ENCODE measurements around the gene PHC2. TPM values are rescaled to one million over a fixed set of nuclear protein-coding genes. Genes with fewer than 3 reads are reported as not detected.

PHC2 gene
- total RNA-seq, 6 donors from 2014 or later, result 103 to 173 (median 129) TPM

- H3K36me3 ChIP-seq, result peaks cover 0 to 16% (median 7%) of the 10 kb centered on the region in 4 donors
- H3K27ac ChIP-seq, result peak overlapping the region in 3 of 4 donors; percentile 5 to 56 (median 13)
- ATAC-seq (ENCODE audit: low FRiP score in 2 of 2), result peak; percentile 11 to 22
Observed at GRCh38 chr1:33300673-33301072, 130.2 kb downstream of the PHC2 start.

DNA sequence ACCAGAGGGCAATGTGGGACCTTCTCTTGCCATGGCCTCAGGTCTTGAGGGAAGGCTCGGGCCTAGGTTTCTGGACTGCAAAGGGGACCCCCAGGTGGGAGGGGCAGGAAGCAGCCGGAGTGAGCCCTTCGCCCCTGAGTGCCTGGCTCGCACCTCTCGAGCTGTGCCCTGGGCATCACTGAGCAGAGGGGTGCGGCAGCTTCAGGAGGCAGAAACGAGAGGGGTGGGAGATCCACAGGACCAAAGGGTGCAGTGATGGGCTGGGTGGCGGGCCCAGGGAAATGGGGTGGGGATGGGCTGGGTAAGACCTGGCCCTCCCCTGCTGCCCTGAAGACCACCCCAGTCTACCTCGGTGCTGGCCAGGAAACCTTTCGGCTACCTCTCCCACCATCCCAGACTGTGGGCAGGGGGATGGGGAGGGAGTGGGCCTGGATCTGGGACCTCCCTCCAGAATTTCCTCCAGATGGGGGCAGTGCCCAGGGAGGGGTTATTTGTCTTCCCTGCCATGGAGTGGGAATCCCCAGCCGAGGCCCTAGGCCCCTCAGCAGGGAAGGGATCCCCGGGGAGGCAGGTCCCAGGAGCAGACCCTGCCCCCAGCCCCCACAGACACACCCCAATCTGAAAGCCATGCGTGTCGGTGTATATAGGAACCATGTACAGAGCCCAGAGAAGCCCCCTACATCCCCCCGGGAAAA is 131.3 kb downstream of the PHC2 start:
- 89 to 95% methylated on average over 11 of the region's 15 CpGs for WGBS, 2 donors
- no peak for DNase-seq
- H3K27ac ChIP-seq, result peak overlapping the region in 1 of 4 donors; percentile 43

More at GRCh38 chr1:33300673-33301072, 130.2 kb downstream of the PHC2 start:
- TF ChIP-seq POLR2A (IDR thresholded peaks at IDR 0.05), result no peak
- TF ChIP-seq EP300 (IDR thresholded peaks at IDR 0.05), result no peak
- TF ChIP-seq POLR2AphosphoS5 (IDR thresholded peaks at IDR 0.05), result no peak
- TF ChIP-seq, protein P1, sequence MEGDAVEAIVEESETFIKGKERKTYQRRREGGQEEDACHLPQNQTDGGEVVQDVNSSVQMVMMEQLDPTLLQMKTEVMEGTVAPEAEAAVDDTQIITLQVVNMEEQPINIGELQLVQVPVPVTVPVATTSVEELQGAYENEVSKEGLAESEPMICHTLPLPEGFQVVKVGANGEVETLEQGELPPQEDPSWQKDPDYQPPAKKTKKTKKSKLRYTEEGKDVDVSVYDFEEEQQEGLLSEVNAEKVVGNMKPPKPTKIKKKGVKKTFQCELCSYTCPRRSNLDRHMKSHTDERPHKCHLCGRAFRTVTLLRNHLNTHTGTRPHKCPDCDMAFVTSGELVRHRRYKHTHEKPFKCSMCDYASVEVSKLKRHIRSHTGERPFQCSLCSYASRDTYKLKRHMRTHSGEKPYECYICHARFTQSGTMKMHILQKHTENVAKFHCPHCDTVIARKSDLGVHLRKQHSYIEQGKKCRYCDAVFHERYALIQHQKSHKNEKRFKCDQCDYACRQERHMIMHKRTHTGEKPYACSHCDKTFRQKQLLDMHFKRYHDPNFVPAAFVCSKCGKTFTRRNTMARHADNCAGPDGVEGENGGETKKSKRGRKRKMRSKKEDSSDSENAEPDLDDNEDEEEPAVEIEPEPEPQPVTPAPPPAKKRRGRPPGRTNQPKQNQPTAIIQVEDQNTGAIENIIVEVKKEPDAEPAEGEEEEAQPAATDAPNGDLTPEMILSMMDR (IDR thresholded peaks at IDR 0.05), result no peak
- Histone ChIP-seq H3K9me3 (no peaks in the 10 kb centered on the region), H3K4me1 (peaks cover 10 to 40% (median 31%) of the 10 kb centered on the region in 4 donors), H3K4me3 (no peak overlapping the region), H3K27me3 (no peaks in the 10 kb centered on the region)
- WGBS, 2 donors, result 50 to 69% methylated on average over 5 of the region's 5 CpGs
- peak in 1 of 2 donors; percentile 85 for DNase-seq

GRCh38 chr1:33298623-33299277 is 132.1 kb downstream of the PHC2 start:
- H3K27me3 ChIP-seq, result no peaks in the 10 kb centered on the region
- TF ChIP-seq, protein P1 (IDR thresholded peaks at IDR 0.05), result peak; percentile 86 to 95 (median 91)
- no peak for TF ChIP-seq EP300 (IDR thresholded peaks at IDR 0.05)
- H3K9me3 ChIP-seq, result no peaks in the 10 kb centered on the region
- peak overlapping the region in 3 of 4 donors; percentile 10 to 38 (median 12) for H3K27ac ChIP-seq
- peaks cover 15 to 47% (median 31%) of the 10 kb centered on the region in 4 donors for H3K4me1 ChIP-seq
- H3K4me3 ChIP-seq, result no peak overlapping the region
- peaks cover 0 to 34% (median 15%) of the 10 kb centered on the region in 4 donors for H3K36me3 ChIP-seq
- ATAC-seq (ENCODE audit: low FRiP score in 2 of 2), result peak; percentile 62 to 85
- 54 to 75% methylated on average over 10 to 18 of the region's 18 CpGs for WGBS, 2 donors
- peak; percentile 76 to 82 for DNase-seq

More for the DNA sequence above, 131.3 kb downstream of the PHC2 start:
- H3K9me3 ChIP-seq, result no peaks in the 10 kb centered on the region
- peaks cover 0 to 25% (median 15%) of the 10 kb centered on the region in 4 donors for H3K36me3 ChIP-seq
- H3K27me3 ChIP-seq, result no peaks in the 10 kb centered on the region
- H3K4me1 ChIP-seq, result peaks cover 15 to 47% (median 31%) of the 10 kb centered on the region in 4 donors
- no peak for TF ChIP-seq POLR2AphosphoS5 (IDR thresholded peaks at IDR 0.05)
- no peak for TF ChIP-seq EP300 (IDR thresholded peaks at IDR 0.05)
- TF ChIP-seq, protein P1 (IDR thresholded peaks at IDR 0.05), result no peak
- TF ChIP-seq POLR2A (IDR thresholded peaks at IDR 0.05), result no peak
- no peak overlapping the region for H3K4me3 ChIP-seq
- ATAC-seq (ENCODE audit: low FRiP score in 2 of 2), result no peak

DNA sequence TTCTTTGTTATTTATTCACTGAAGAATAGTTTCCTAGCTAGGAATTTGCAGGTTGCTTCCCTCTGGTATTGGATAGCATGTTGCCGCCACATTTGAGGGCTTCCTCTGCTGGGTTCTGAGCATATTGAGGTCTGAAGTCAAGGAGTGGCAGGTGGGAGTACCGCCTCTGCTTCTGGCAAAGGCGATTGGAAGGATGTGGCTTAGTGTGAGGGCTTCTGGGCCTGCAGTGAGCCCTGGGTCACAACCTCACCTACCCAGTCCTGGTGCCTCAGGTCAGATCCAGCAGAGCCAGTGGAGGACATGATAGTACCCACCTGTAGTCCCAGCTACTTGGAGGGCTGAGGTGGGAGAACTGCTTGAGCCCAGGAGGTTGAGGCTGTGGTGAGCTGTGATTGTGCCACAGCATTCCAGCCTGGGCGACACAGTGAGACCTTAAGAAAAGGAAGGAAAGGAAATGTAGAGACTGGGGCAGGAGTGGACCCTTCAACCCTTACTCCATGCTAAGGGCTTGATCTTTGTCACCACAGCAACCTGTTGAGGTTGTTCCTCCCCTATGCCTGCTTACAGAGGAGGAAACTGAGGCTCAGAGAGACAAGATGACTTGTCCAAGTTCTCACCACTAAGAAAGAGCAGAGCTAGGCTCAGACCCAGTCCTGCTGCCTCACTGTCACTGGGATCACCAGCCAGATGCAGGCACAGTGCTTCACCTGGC is 132.8 kb downstream of the PHC2 start:
- DNase-seq (no peak), ATAC-seq (ENCODE audit: low FRiP score in 2 of 2) (no peak)
- no peak for TF ChIP-seq POLR2AphosphoS5 (IDR thresholded peaks at IDR 0.05)
- TF ChIP-seq, protein P1 (IDR thresholded peaks at IDR 0.05), result no peak
- no peak for TF ChIP-seq POLR2A (IDR thresholded peaks at IDR 0.05)
- no peak for TF ChIP-seq EP300 (IDR thresholded peaks at IDR 0.05)
- H3K4me1 ChIP-seq, result peaks cover 15 to 47% (median 31%) of the 10 kb centered on the region in 4 donors
- H3K36me3 ChIP-seq, result peaks cover 0 to 41% (median 15%) of the 10 kb centered on the region in 4 donors
- H3K27ac ChIP-seq, result peak overlapping the region in 3 of 4 donors; percentile 10 to 38 (median 12)
- WGBS, 2 donors, result 91 to 100% methylated on average over 4 of the region's 4 CpGs
- no peaks in the 10 kb centered on the region for H3K9me3 ChIP-seq
- no peak overlapping the region for H3K4me3 ChIP-seq
- H3K27me3 ChIP-seq, result no peaks in the 10 kb centered on the region
